OCI-LY7 (cell line): Measurements from ENCODE around the gene PRKD1.

Experiments
- CTCF ChIP-seq: fragments of 200-600 bp; sonication (generic); conservative IDR thresholded peaks from 2 replicates; pipeline ENCODE4 v1.5.1; 2014; ENCODE audit warnings: mild to moderate bottlenecking, antibody characterized with exemption, low read length, moderate library complexity, mixed read lengths
- EZH2phosphoT487 ChIP-seq: fragments of 200-600 bp; sonication (generic); IDR thresholded peaks from 2 replicates; pipeline ENCODE4 v1.6.1; 2018; ENCODE audit warnings: low read depth, borderline replicate concordance, mild to moderate bottlenecking, mixed run types, antibody characterized with exemption, low read length, moderate library complexity, mixed read lengths

GRCh38 chr14:29687071-29687765 lies 240.4 kb downstream of the PRKD1 start:
- TF ChIP-seq CTCF (no peak), EZH2phosphoT487 (no peak)
